Measurements from ENCODE around the gene DHRS4L2.
A peak's percentile ranks its signal among the peaks of the same experiment; 100 is the strongest.
"Not testable (repeated sequence)": the region's sequence is repeated elsewhere in the genome, so short reads cannot be mapped to it uniquely, and the experiment has no call there.

Gene DHRS4L2

DNA sequence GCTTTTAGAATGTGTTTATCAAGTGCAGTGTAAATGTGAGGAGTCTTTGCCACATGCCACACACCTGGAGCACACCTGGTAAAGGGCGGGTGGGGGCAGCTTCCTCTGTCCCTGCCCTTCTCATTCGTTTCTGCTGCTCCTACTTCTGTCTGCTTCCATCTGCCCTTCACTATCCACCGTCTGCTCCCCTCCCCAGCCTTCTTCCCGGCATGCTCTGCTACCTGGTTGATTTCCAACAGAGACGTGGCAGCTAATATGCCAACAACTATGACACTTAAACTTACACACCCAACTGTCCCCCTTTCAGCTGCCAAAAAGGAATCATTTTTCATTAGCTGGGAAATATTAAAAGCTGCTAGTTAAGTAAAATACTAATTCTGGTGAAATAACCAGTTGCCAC, 54.0 kb downstream of the DHRS4L2 start:
- no peak overlapping the region for H3K4me3 ChIP-seq (ENCODE audit: low read depth, low read length)
- TF ChIP-seq, protein P1, sequence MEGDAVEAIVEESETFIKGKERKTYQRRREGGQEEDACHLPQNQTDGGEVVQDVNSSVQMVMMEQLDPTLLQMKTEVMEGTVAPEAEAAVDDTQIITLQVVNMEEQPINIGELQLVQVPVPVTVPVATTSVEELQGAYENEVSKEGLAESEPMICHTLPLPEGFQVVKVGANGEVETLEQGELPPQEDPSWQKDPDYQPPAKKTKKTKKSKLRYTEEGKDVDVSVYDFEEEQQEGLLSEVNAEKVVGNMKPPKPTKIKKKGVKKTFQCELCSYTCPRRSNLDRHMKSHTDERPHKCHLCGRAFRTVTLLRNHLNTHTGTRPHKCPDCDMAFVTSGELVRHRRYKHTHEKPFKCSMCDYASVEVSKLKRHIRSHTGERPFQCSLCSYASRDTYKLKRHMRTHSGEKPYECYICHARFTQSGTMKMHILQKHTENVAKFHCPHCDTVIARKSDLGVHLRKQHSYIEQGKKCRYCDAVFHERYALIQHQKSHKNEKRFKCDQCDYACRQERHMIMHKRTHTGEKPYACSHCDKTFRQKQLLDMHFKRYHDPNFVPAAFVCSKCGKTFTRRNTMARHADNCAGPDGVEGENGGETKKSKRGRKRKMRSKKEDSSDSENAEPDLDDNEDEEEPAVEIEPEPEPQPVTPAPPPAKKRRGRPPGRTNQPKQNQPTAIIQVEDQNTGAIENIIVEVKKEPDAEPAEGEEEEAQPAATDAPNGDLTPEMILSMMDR (IDR thresholded peaks at IDR 0.05; ENCODE audit: insufficient read depth, low read depth, low read length, missing control alignments), result no peak
- no peak for DNase-seq (ENCODE audit: low read depth)

DNA sequence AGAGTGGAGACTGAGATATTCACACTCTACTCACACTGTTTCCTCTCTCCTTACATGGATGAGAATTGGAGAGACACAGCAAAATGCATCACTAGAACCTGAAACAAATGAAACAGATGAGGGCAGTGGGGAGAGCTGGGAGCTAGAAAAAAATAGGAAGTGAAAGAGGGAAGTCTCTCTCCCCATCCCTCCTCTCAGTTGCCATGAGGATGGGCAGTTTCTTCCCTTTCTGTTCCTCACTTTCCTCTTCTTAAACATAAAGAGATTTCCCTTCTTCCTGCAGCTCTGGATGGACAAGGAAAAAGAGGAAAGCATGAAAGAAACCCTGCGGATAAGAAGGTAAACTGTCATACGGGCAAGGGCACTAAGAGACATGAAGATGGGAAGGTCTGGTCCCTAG, 60.3 kb downstream of the DHRS4L2 start:
- H3K4me3 ChIP-seq (ENCODE audit: low read depth, low read length); DNase-seq (ENCODE audit: low read depth): not testable (repeated sequence)

DNA sequence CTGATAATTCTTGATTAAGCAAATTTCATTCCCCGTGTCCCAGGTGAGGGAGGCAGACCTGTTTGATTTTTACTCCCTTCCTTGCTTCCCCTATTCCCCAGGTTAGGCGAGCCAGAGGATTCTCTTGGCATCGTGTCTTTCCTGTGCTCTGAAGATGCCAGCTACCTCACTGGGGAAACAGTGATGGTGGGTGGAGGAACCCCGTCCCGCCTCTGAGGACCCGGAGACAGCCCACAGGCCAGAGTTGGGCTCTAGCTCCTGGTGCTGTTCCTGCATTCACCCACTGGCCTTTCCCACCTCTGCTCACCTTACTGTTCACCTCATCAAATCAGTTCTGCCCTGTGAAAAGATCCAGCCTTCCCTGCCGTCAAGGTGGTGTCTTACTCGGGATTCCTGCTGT, 62.0 kb downstream of the DHRS4L2 start:
- not testable (repeated sequence) for H3K4me3 ChIP-seq (ENCODE audit: low read depth, low read length); DNase-seq (ENCODE audit: low read depth)

DNA sequence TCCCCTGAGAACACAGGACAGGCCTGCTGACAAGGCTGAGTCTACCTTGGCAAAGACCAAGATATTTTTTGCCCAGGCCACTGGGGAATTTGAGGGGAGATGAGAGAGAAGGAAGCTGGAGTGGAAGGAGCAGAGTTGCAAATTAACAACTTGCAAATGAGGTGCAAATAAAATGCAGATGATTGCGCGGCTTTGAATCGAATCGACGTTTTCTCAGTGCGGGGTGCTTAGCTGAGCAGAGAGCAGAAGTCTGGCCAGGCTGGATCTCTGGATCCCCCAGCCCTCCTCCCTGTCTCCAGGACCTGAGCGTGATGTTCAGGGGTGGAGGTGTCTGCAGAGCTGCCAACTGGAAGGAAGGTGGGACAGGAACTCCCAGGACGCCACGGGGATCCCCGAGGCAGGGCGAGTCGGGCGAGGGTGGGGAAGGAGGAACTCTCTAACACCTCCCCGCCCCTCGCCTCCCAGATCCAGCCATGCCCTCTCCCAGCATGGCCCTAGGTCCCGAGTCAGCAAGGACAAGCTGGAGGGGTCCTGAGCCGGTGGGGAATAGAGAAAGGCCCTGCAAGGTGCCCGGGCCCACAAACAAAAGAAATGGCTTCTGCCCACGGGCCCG, 62.6 kb downstream of the DHRS4L2 start:
- TF ChIP-seq, protein P1 (IDR thresholded peaks at IDR 0.05; ENCODE audit: insufficient read depth, low read depth, low read length, missing control alignments), result no peak
- no peak for DNase-seq (ENCODE audit: low read depth)
- peak overlapping the region; percentile 64 for H3K4me3 ChIP-seq (ENCODE audit: low read depth, low read length)

DNA sequence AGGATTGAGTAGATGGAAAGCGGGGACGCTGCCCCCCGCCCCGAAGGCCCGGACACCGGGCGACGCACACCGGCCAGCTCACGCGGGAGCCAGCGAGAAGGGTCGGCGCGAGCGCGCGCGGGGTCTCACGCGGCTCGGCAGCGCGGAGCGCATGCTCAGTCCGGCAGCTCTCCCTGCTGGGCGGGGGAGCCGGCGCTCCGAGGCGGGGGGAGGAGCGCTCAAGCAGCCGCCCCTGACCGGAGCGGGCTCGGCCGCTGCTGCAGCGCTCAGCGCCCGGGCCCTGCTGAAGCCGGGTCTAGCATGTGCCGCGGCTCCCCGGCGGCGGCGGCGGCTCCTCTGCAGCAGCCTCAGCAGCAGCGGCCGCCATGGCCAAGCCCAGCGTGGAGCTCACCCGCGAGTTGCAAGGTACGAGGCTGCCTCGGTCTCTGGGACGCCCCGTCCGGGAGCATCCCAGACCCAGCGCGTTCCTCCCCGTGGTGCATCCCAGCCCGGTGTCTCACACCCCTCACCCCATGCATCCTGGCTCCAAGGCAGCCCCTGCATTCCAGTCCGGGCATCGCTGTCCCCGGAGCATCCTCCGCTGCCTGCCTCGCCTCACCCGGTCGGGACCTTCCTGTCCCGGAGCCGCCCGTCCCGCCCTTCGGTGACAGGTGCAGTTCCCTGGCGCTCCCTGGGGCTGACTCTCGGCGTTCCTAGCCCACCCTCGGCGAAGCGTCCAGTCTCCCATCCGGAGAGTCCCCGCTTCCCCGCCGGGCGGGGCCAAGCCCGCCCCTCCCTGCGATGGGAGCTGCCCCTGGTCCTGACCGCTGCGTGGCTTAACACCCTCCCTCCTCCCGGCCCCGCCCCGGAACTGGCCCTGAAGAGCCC, 63.3 kb downstream of the DHRS4L2 start, which contains the start of gene CARMIL3:
CARMIL3 (plus strand) TSS at position 221 of the 867 bp plus-strand sequence; CDS start at position 366, 145 bp downstream.
- DNase-seq (ENCODE audit: low read depth), result peak; percentile 79
- H3K4me3 ChIP-seq (ENCODE audit: low read depth, low read length), result peak within 1 kb of the TSS; percentile 64
- TF ChIP-seq, protein P1 (IDR thresholded peaks at IDR 0.05; ENCODE audit: insufficient read depth, low read depth, low read length, missing control alignments), result no peak

DNA sequence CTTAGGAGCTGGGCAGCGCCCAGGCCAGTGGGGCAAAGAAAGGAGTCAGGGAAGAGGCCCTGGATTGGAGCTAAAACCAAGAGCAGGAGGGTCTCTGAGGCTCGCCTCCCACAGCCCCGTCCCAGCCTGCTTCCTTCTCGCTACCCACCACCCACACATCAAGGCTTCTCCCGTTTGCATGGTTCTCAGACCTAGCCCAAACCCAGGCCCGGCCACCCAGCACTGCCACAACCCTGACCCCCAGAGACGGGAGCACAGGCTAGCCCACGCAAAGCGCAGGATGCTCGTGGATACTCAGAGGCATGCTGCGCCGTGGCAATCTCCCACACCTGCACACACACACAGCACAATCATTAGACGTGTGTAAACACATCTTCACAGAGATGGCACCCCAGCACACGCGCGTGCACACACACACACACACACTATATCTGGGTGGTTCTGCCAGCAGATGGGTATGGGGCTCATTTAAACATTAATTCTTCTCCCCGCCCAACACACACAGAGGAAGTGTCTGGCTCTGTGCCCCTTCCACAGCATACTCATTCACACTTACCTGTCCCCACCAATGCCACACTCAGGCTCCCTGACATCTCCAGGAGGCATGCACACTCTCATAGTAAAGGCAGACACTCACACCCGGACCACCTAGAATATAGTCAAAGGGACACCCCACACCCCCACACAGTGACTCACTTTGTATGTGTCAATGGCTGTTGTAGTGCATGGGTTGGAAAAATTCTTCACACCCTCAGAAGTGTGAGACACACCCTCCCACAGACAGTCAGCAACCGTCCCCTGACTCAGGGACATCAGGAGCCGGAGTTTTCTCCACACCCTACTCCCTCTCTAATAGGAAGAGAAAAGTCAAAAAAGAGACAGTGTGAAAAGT, 64.2 kb downstream of the DHRS4L2 start:
- no peak for DNase-seq (ENCODE audit: low read depth)

DNA sequence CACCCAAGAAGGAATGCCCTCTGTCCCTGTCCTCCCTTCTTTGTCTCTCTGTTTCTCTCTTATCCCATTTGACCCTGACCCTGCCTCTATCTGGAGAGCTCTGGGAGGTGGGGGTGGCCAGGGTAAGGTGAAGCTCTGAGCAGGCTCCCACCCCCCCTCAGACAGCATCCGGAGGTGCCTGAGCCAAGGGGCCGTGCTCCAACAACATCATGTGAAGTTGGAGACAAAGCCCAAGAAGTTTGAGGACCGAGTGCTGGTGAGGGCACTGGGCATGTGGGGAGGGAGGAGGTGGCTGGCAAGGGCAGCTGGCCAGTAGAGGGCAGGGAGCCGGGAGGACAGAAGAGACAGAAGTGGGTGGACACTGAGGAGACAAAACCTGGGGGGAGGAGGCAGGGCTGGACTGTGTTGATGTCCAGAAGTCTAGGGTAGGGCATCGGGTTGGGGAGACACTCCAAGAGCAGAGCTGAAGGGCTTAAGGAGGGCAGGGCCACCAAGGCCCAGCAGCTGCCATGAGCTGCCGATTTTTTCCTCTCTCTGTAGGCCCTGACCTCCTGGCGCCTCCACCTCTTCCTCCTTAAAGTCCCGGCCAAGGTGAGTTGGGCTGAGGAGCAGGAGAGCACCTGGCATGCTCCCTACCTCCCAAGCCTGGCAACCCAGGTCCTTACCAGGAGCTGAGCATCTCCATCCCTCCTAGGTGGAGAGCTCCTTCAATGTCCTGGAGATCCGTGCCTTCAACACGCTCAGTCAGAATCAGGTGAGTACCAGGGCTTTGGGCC, 65.0 kb downstream of the DHRS4L2 start:
- TF ChIP-seq, protein P1 (IDR thresholded peaks at IDR 0.05; ENCODE audit: insufficient read depth, low read depth, low read length, missing control alignments), result no peak
- DNase-seq (ENCODE audit: low read depth), result no peak
- no peak overlapping the region for H3K4me3 ChIP-seq (ENCODE audit: low read depth, low read length)

More for the DNA sequence above, 64.2 kb downstream of the DHRS4L2 start:
- peak overlapping the region; percentile 64; the same call in 1 of the 2 replicates for H3K4me3 ChIP-seq (ENCODE audit: low read depth, low read length)
- TF ChIP-seq, protein P1 (IDR thresholded peaks at IDR 0.05; ENCODE audit: insufficient read depth, low read depth, low read length, missing control alignments), result no peak
